Measurements from ENCODE around the gene TOMM70.

The TOMM70 gene

GRCh38 chr3:100316641-100317069 is 84.2 kb downstream of the TOMM70 start:
- Histone ChIP-seq H3K4me3 (ENCODE audit: low read depth, low read length) (no peak overlapping the region), H3K27me3 (ENCODE audit: insufficient read depth, low read depth, severe bottlenecking) (no peaks in the 10 kb centered on the region), H3K27ac (no peak overlapping the region), H3K9me3 (ENCODE audit: severe bottlenecking) (no peaks in the 10 kb centered on the region), H3K36me3 (peaks cover 34% of the 10 kb centered on the region)
- TF ChIP-seq CTCF (IDR thresholded peaks at IDR 0.05; ENCODE audit: low read depth, low read length), result peak; percentile 35; the same call in 1 of the 2 replicates
- peak; percentile 40 for DNase-seq

All from WERI-Rb-1 (cell line).